Stimulated activated CD4-positive, alpha-beta T cell treated with anti-CD3 and anti-CD28 coated beads, Interleukin-1b, Interleukin-23, amount 100 ng/mL, for 4 hours (primary cell): ENCODE results near the gene ANKRD23.

Experiments used
- DNase-seq, 2 donors: peaks; one replicate each; pipeline ENCODE4 v3.0.0-alpha.2; 2020; ENCODE audit warnings: low read depth in 2 of 2

The ANKRD23 gene

GRCh38 chr2:96877042-96877451, 33.2 kb upstream of the ANKRD23 start:
- DNase-seq, result no peak

- no peak for DNase-seq
These were observed 32.6 kb upstream of the ANKRD23 start for GRCh38 chr2:96876269-96877041.

- no peak for DNase-seq
These were observed 31.9 kb upstream of the ANKRD23 start for GRCh38 chr2:96875498-96876268.

- no peak for DNase-seq
These were observed 30.5 kb upstream of the ANKRD23 start for GRCh38 chr2:96874198-96874831.

- no peak for DNase-seq
These were observed 29.9 kb upstream of the ANKRD23 start for GRCh38 chr2:96873651-96874096.

- DNase-seq, result no peak
These were observed 28.9 kb upstream of the ANKRD23 start for GRCh38 chr2:96872591-96873349.

- peak in 1 of 2 donors; percentile 44 for DNase-seq
These were observed 26.9 kb upstream of the ANKRD23 start for GRCh38 chr2:96870626-96871255.

GRCh38 chr2:96869822-96870625, 26.2 kb upstream of the ANKRD23 start, which contains the start of gene SEMA4C:
TSS of gene SEMA4C (minus strand) at chr2:96870080. CDS start at chr2:96867886, 2,194 bp downstream.
- peak; percentile 32 to 54 for DNase-seq

GRCh38 chr2:96869281-96869821, 25.5 kb upstream of the ANKRD23 start:
- no peak for DNase-seq

GRCh38 chr2:96868555-96869280, 24.9 kb upstream of the ANKRD23 start:
- peak; percentile 30 to 51 for DNase-seq

- DNase-seq, result no peak
These were observed 24.1 kb upstream of the ANKRD23 start for GRCh38 chr2:96867756-96868554.

- no peak for DNase-seq
These were observed 23.4 kb upstream of the ANKRD23 start for GRCh38 chr2:96866986-96867755.

- no peak for DNase-seq
These were observed 22.8 kb upstream of the ANKRD23 start for GRCh38 chr2:96866586-96866985.

GRCh38 chr2:96866149-96866548, 22.3 kb upstream of the ANKRD23 start:
- no peak for DNase-seq

GRCh38 chr2:96865654-96866053, 21.8 kb upstream of the ANKRD23 start:
- no peak for DNase-seq

GRCh38 chr2:96864343-96865091, 20.7 kb upstream of the ANKRD23 start:
- no peak for DNase-seq
